ENCODE data around the gene OTUD7B. TPM values are rescaled to one million over a fixed set of nuclear protein-coding genes. Genes with fewer than 3 reads are reported as not detected.

OTUD7B gene
- total and polyA plus RNA-seq, 9 of the 15 experiments (the other 6 are each of a cell fraction or from before 2014, with no cell fraction given): 0.96 to 18.8 (median 7.4) TPM

DNA sequence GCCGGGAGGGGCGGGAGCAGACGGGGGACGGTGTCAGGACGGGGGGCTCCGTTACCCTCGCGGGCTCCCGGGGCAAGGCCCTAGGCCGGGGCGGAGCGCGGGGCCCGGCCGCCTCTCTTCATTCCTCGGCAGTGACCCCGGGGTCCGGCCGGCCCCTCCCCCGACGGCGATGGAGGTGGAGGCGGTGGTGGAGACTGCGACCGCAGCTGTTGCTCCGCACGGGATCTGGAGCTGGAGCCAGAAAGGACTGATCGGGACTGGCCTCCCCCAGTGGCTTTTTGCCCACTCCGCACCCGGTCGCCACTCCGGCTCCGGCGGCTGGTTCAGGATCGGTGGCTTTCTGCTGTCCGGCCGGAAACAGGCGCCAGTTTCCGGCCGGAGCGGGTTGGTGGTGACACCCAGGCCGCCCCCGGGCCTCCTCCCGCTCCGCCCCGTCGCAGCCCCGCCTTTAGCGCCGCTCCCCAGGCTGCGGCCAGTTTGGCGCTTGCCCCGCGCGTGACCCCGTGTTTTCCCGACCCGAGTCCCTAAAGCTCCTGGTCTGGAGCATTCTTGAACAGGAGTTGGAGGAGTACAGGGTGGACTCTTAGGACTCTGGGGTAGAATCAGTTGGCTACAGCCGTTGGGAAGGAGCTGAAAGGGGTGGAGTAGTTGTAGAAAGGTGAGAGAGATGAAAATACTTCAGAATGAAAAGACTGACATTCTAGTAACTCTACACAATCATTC, at the start of gene OTUD7B (continued):
- TF ChIP-seq, protein P1, sequence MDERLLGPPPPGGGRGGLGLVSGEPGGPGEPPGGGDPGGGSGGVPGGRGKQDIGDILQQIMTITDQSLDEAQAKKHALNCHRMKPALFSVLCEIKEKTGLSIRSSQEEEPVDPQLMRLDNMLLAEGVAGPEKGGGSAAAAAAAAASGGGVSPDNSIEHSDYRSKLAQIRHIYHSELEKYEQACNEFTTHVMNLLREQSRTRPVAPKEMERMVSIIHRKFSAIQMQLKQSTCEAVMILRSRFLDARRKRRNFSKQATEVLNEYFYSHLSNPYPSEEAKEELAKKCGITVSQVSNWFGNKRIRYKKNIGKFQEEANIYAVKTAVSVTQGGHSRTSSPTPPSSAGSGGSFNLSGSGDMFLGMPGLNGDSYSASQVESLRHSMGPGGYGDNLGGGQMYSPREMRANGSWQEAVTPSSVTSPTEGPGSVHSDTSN (CRISPR knock-in tag; IDR thresholded peaks at IDR 0.05; ENCODE audit: low read depth): no peak
- TF ChIP-seq, protein P1 (tag; conservative IDR thresholded peaks at IDR 0.05; ENCODE audit: low read depth): no peak
- TF ChIP-seq CBX3 (IDR thresholded peaks at IDR 0.05; ENCODE audit: borderline replicate concordance in 1 of 2, low read length in 2 of 2): peak in 1 of 2 experiments; percentile 61; a peak in 1 of 3 replicates
- TF ChIP-seq TCF15 (CRISPR knock-in tag; IDR thresholded peaks at IDR 0.05): no peak
- peak; percentile 85 for TF ChIP-seq TBP (optimal IDR thresholded peaks at IDR 0.05; ENCODE audit: low read depth, low read length)
- TF ChIP-seq, protein P2, sequence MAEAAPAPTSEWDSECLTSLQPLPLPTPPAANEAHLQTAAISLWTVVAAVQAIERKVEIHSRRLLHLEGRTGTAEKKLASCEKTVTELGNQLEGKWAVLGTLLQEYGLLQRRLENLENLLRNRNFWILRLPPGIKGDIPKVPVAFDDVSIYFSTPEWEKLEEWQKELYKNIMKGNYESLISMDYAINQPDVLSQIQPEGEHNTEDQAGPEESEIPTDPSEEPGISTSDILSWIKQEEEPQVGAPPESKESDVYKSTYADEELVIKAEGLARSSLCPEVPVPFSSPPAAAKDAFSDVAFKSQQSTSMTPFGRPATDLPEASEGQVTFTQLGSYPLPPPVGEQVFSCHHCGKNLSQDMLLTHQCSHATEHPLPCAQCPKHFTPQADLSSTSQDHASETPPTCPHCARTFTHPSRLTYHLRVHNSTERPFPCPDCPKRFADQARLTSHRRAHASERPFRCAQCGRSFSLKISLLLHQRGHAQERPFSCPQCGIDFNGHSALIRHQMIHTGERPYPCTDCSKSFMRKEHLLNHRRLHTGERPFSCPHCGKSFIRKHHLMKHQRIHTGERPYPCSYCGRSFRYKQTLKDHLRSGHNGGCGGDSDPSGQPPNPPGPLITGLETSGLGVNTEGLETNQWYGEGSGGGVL (CRISPR knock-in tag; IDR thresholded peaks at IDR 0.05): no peak
- no peak for TF ChIP-seq NELFE (IDR thresholded peaks at IDR 0.05; ENCODE audit: insufficient read depth, insufficient read length)
- TF ChIP-seq NR3C1 (CRISPR knock-in tag; IDR thresholded peaks at IDR 0.05): no peak
- no peak for TF ChIP-seq BRD9 (IDR thresholded peaks at IDR 0.05; ENCODE audit: low read depth, partially characterized antibody)
- TF ChIP-seq FOXM1 (IDR thresholded peaks at IDR 0.05; ENCODE audit: low read depth): no peak; the same call in 1 of the 2 replicates
- TF ChIP-seq FOXM1 (CRISPR knock-in tag; IDR thresholded peaks at IDR 0.05; ENCODE audit: low read depth): 0 out of 2 replicates have a peak, but pooled peaks have one; percentile 35
- TF ChIP-seq ZFPM2 (CRISPR knock-in tag; IDR thresholded peaks at IDR 0.05): no peak
- peak; percentile 89; the same call in 1 of the 2 replicates for TF ChIP-seq ZBTB17 (CRISPR knock-in tag; IDR thresholded peaks at IDR 0.05)
- TF ChIP-seq DMBX1 (CRISPR knock-in tag; IDR thresholded peaks at IDR 0.05; ENCODE audit: borderline replicate concordance): peak; percentile 46; the same call in 1 of the 2 replicates
- no peak for TF ChIP-seq CBX2 (IDR thresholded peaks at IDR 0.05; ENCODE audit: insufficient read depth, low read length, poor library complexity, severe bottlenecking)
- TF ChIP-seq PKNOX1 (IDR thresholded peaks at IDR 0.05): no peak; the same call in 1 of the 2 replicates
- peak; percentile 85; the same call in 1 of the 2 replicates for TF ChIP-seq MTA3 (IDR thresholded peaks at IDR 0.05; ENCODE audit: borderline replicate concordance)
- 0 out of 2 replicates have a peak, but pooled peaks have one; percentile 53 for TF ChIP-seq JUN (IDR thresholded peaks at IDR 0.05; ENCODE audit: borderline replicate concordance, low read depth, low read length)
- TF ChIP-seq JUN (CRISPR knock-in tag; IDR thresholded peaks at IDR 0.05; ENCODE audit: borderline replicate concordance): no peak
- no peak for TF ChIP-seq ETS2 (tag; IDR thresholded peaks at IDR 0.05; ENCODE audit: borderline replicate concordance, poor library complexity, severe bottlenecking)

Data from K562 (cell line).